ENCODE measurements around the gene PSMD6. TPM values are rescaled to one million over a fixed set of nuclear protein-coding genes. Genes with fewer than 3 reads are reported as not detected.

Gene PSMD6
- total and polyA plus RNA-seq, 10 of the 15 experiments (the other 5 are each of a cell fraction or from before 2014, with no cell fraction given): 68.7 to 199 (median 106) TPM

DNA sequence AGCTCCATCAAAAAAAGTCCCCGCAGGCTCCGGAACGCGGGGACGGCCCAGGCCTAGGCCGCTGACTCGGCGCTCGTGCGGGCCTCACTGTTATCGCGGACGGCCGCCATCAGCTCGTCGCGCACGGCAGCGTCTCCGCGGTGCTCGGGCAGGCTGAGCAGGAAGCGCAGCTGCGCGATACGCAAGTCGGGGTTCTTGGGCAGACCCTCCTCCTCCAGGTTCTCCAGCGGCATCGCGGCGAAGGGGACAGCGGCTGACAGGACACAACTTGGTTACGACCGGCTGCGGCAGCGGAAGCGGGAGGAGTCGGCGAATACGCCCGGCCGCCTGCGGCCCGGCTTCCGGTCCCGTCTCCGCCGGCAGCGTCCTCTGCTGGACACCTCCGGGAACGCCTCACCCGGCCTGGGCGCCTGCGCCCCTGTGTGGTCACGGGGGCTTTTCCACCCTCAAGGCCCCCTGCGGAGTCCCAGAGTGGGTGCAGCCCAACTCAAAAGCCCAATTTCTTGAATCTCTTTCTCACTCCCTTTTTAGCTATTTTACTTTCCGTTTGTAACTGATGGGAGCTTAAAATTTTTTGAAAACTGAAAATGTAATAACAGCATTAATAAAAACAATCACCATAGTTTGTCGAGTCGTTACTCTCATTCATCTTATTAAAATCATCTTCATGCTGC, at the start of gene PSMD6 (continued):
- peak; percentile 69 for TF ChIP-seq KLF5 (IDR thresholded peaks at IDR 0.05; ENCODE audit: partially characterized antibody)
- no peak; the same call in 1 of the 2 replicates for TF ChIP-seq PML (IDR thresholded peaks at IDR 0.05; ENCODE audit: low read length)
- no peak for TF ChIP-seq ZNF384 (IDR thresholded peaks at IDR 0.05; ENCODE audit: borderline replicate concordance, low read depth, low read length)
- 0 out of 4 replicates have a peak, but pooled peaks of 1 of the 2 experiments have one; percentile 18 for TF ChIP-seq EP300 (IDR thresholded peaks at IDR 0.05; ENCODE audit: borderline replicate concordance in 1 of 2, control insufficient read depth in 1 of 2, low read depth in 2 of 2, low read length in 2 of 2)
- TF ChIP-seq MTA3 (IDR thresholded peaks at IDR 0.05; ENCODE audit: borderline replicate concordance, low read length): no peak; the same call in 1 of the 2 replicates
- TF ChIP-seq, protein P1, sequence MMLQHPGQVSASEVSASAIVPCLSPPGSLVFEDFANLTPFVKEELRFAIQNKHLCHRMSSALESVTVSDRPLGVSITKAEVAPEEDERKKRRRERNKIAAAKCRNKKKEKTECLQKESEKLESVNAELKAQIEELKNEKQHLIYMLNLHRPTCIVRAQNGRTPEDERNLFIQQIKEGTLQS (IDR thresholded peaks at IDR 0.05; ENCODE audit: borderline replicate concordance, extremely low read depth, low read depth, low read length): peak; percentile 62; the same call in 1 of the 2 replicates
- TF ChIP-seq, protein P2, sequence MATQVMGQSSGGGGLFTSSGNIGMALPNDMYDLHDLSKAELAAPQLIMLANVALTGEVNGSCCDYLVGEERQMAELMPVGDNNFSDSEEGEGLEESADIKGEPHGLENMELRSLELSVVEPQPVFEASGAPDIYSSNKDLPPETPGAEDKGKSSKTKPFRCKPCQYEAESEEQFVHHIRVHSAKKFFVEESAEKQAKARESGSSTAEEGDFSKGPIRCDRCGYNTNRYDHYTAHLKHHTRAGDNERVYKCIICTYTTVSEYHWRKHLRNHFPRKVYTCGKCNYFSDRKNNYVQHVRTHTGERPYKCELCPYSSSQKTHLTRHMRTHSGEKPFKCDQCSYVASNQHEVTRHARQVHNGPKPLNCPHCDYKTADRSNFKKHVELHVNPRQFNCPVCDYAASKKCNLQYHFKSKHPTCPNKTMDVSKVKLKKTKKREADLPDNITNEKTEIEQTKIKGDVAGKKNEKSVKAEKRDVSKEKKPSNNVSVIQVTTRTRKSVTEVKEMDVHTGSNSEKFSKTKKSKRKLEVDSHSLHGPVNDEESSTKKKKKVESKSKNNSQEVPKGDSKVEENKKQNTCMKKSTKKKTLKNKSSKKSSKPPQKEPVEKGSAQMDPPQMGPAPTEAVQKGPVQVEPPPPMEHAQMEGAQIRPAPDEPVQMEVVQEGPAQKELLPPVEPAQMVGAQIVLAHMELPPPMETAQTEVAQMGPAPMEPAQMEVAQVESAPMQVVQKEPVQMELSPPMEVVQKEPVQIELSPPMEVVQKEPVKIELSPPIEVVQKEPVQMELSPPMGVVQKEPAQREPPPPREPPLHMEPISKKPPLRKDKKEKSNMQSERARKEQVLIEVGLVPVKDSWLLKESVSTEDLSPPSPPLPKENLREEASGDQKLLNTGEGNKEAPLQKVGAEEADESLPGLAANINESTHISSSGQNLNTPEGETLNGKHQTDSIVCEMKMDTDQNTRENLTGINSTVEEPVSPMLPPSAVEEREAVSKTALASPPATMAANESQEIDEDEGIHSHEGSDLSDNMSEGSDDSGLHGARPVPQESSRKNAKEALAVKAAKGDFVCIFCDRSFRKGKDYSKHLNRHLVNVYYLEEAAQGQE (IDR thresholded peaks at IDR 0.05; ENCODE audit: low read depth, low read length): 0 out of 2 replicates have a peak, but pooled peaks have one; percentile 43
- TF ChIP-seq SREBF1 (IDR thresholded peaks at IDR 0.05; ENCODE audit: low read length): 0 out of 2 replicates have a peak, but pooled peaks have one; percentile 23
- TF ChIP-seq ZBED1 (IDR thresholded peaks at IDR 0.05; ENCODE audit: borderline replicate concordance): no peak
- TF ChIP-seq, protein P3, sequence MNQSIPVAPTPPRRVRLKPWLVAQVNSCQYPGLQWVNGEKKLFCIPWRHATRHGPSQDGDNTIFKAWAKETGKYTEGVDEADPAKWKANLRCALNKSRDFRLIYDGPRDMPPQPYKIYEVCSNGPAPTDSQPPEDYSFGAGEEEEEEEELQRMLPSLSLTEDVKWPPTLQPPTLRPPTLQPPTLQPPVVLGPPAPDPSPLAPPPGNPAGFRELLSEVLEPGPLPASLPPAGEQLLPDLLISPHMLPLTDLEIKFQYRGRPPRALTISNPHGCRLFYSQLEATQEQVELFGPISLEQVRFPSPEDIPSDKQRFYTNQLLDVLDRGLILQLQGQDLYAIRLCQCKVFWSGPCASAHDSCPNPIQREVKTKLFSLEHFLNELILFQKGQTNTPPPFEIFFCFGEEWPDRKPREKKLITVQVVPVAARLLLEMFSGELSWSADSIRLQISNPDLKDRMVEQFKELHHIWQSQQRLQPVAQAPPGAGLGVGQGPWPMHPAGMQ (IDR thresholded peaks at IDR 0.05; ENCODE audit: borderline replicate concordance): no peak
- no peak for TF ChIP-seq ZNF274 (IDR thresholded peaks at IDR 0.05; ENCODE audit: insufficient read depth, insufficient read length)
- peak; percentile 54 for TF ChIP-seq SMC3 (IDR thresholded peaks at IDR 0.05; ENCODE audit: borderline replicate concordance, low read length)
- no peak for TF ChIP-seq NFIC (IDR thresholded peaks at IDR 0.05; ENCODE audit: low read depth, low read length)
- TF ChIP-seq, protein P4, sequence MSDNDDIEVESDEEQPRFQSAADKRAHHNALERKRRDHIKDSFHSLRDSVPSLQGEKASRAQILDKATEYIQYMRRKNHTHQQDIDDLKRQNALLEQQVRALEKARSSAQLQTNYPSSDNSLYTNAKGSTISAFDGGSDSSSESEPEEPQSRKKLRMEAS (IDR thresholded peaks at IDR 0.05; ENCODE audit: low read depth, low read length): peak; percentile 69; the same call in 1 of the 2 replicates
- TF ChIP-seq RAD21 (IDR thresholded peaks at IDR 0.05; ENCODE audit: insufficient read depth, low read depth, low read length): peak; percentile 28; the same call in 1 of the 2 replicates
- TF ChIP-seq CREM (IDR thresholded peaks at IDR 0.05; ENCODE audit: low read depth): peak; percentile 65; the same call in 1 of the 2 replicates
- TF ChIP-seq STAT1 (conservative IDR thresholded peaks at IDR 0.05): no peak
- TF ChIP-seq JUNB (IDR thresholded peaks at IDR 0.05): no peak
- TF ChIP-seq BCL11A (IDR thresholded peaks at IDR 0.05; ENCODE audit: low read depth, low read length): no peak
- TF ChIP-seq, protein P5, sequence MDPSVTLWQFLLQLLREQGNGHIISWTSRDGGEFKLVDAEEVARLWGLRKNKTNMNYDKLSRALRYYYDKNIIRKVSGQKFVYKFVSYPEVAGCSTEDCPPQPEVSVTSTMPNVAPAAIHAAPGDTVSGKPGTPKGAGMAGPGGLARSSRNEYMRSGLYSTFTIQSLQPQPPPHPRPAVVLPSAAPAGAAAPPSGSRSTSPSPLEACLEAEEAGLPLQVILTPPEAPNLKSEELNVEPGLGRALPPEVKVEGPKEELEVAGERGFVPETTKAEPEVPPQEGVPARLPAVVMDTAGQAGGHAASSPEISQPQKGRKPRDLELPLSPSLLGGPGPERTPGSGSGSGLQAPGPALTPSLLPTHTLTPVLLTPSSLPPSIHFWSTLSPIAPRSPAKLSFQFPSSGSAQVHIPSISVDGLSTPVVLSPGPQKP (IDR thresholded peaks at IDR 0.05; ENCODE audit: low read depth, low read length): peak; percentile 90
- TF ChIP-seq RELA (IDR thresholded peaks at IDR 0.05; ENCODE audit: borderline replicate concordance, partially characterized antibody): peak; percentile 84
- TF ChIP-seq SRF (IDR thresholded peaks at IDR 0.05; ENCODE audit: low read depth in 2 of 2, low read length in 2 of 2): peak in 1 of 2 experiments; percentile 56; a peak in 1 of 4 replicates
- TF ChIP-seq ETV6 (conservative IDR thresholded peaks at IDR 0.05 in 1 of 2, IDR thresholded peaks at IDR 0.05 in 1 of 2; ENCODE audit: borderline replicate concordance in 1 of 2, low read depth in 1 of 2): peak in 1 of 2 experiments; percentile 98; a peak in 2 of 4 replicates
